Stimulated activated CD4-positive, alpha-beta T cell treated with anti-CD3 and anti-CD28 coated beads, Interleukin-1b, Interleukin-23, amount 100 ng/mL, for 1 hour (primary cell): ENCODE results near the gene SIX2.

Experiments used
- DNase-seq, 2 donors: peaks; one replicate each; pipeline ENCODE4 v3.0.0-alpha.2; 2020; ENCODE audit warnings: low read depth in 2 of 2

SIX2 gene

DNA sequence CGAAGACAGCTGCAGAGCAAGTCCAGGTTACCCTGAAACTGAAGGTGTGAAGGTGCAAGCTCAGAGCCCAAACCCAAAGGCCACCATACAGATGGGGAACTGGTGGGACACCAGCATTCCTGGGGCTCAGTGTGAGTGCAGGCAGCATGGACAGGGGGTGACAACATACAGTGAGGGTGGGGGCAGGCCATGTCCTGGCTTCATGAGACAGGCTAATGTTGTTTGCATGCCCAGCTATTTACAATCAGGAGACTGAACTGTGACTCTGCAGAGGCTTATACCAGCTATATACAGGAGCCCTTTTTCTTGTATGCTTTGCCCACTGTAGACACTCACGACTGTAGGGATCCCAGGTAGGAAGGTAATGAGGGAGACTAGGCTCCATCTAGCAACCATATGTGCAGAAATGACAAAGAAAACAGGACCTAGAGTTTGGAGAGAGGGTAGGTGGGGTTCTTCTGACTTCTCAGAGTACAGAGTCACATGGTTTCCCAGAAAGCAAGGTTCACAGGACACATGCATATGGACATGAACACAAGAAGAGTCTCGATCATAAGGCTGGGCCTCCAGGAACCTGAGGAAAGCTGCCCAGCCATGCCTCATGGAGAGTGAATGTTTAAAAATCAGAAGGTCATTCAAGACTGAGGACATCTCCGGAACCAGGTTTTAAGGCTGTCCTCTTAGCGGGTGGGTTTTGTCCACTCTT, 41.4 kb downstream of the SIX2 start:
- no peak for DNase-seq

DNA sequence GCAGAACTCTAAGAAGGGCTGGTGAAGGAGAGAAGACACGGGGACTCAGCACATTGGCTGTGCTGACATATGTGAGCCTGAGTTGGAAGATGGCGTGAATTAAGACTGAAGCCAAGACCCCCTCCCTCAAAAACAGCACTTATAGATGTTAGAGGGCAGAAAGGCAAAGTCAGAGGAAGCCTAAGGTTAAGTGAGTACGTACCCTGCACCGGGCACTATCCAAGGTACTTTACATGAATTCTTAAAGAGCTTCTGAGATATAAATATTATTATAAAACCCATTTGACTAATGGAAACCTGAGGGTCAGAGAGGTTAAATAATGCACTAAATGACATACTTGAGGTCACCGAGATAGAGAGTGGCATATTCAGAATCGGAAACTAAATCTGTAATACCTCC, 42.2 kb downstream of the SIX2 start:
- DNase-seq, result no peak

DNA sequence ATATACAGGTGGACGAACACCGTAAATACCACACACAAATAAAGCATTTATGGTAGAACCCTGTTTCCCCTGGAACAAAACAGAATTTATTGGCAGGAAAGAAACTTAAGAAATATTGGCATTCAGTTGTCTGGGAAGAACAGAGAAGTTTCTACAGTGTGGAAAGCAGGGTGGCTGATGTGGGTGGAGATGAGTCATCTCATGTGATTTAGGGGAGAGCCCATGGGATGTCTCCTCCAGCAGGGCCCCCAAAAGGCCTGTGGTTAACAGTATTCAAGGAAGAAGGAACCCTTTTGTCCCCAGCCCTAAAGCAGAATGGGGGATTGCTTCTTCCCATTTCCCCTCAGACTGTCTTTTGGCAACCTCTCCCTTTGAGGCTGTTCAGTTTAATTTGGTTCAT, 43.6 kb downstream of the SIX2 start:
- no peak for DNase-seq

DNA sequence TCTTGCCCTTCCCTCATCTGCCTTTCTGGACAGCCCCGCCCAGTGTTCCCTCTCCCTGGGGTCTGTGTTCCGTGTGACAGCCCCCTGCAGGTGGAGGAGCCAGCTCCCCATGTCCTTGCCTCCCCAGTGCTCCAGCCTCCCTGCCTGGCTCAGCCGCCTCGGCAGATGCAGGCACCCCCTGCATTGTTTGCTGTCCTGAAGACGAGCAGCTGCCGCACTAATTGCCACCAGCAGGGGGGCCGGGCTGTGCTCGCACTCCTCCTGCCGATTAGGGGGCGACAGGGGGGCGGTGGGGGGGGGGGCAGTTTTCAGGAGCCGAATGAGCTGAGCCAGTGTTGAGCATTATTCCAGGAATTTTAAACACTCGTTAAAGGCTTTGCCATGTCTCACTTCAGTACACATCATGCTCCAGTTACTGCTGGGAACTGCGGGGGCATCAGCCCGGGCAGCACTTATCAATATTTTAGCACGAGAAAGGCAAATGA, 44.5 kb downstream of the SIX2 start:
- no peak for DNase-seq

DNA sequence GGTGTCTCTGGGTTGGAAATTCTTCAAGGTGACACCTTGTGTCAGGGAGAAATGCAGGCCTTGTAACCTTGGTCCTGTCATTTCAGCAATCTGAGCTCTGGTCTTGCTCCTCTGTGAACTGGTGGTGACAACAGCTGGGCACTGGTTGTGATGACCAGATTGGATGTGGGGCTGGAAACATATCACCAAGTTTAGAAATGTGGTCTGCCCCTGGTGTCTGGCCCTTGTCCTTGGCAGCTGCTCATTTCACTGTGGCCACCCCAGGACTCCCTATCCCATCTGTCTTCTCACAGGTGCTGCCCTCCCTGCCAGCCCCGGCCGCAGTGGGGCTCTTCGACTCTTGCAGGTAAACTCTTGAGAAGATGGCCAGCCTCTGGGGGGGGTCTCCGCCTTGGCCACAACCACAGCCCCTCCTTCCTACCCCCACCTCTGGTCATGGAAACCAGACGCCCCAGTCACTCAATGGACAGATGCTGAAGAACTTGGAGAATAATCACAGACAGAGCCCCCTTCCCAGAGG, 47.0 kb downstream of the SIX2 start:
- DNase-seq, result no peak

DNA sequence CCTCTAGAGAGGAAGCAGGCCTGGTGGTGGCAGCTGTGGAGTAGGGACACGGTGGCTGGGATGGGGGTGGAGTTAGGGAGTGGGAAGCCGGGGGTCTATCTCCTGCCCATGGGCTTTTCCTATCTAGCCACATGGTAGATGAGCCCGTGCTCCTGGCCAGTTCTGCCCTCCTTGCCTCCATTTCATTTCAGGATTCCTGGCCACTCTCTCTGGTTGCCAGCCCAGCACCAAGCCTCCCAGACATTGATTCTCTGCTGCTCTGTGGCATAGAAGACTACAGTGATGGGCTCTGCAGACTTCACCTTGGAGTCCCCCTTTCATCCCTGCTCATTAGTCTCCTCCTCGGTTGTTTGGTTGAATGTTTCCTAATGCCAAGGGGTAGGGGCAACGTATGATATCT, 48.4 kb downstream of the SIX2 start:
- DNase-seq, result no peak

DNA sequence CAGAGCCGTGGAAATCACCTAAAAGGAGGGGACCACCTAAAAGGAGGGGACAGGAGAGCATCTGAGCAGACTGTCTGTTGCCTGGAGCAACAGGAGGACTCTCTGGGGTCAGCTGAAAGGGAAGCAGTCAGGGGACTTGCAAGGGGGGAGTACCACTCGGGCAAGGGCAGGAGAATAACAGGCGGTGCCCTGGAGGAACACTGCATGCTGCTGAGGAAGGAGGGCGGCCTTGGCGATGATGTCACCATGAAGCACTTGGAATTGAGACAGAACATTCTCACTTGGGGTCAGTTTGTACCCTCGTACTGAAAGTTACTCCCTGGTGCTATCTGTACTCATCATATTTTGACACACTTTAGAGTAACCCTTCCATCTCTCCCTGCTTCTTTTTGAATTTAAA, 49.4 kb downstream of the SIX2 start:
- no peak for DNase-seq

DNA sequence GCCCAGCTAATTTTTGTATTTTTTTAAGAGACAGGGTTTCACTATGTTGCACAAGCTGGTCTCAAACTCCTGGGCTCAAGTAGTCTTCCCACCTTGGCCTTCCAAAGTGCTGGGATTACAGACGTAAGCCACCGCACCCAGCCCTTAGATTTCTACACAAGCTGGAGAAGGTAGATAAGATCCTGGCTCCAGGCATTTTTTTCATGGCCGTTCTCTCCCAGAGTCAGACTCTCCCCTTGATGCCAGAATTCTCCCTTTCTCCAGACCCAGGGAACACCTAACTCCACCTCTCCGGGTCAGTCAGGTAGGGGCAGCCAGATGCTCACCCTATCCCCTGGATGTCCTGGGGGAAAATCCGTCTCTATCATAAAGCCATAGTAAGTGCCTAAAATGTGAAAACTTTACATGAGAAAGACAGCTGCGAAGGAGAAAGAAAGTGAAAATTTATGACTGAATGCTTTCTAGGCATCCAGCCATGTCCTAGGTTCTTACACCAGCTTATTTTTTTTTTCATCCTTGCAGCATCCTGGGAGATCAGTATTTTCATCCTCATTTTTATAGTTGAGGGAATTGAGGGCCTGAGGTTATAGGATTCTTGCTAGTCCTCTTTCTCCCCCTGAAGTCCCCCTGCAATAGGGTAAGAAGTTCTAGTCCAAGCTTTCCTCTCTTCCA, 51.5 kb downstream of the SIX2 start:
- DNase-seq, result no peak

DNA sequence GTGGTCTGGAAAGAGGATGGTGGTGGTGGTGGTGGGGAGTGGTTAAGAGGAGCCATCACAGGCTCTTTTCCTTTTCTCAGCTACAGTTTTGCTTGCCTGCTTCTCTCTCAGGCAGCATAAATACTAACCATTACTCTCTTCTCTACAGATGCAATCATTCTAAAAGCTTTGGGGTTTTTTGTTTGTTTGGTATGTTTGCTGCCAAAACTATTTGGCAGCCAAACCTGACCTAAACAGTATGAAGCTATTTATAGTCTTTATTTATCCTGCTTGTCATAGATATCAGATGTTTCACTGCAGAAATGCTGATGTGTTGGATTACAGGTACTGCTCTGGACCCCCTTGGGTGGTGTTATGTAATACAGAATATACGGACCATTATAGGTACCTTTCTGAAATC, 52.4 kb downstream of the SIX2 start:
- DNase-seq, result no peak

DNA sequence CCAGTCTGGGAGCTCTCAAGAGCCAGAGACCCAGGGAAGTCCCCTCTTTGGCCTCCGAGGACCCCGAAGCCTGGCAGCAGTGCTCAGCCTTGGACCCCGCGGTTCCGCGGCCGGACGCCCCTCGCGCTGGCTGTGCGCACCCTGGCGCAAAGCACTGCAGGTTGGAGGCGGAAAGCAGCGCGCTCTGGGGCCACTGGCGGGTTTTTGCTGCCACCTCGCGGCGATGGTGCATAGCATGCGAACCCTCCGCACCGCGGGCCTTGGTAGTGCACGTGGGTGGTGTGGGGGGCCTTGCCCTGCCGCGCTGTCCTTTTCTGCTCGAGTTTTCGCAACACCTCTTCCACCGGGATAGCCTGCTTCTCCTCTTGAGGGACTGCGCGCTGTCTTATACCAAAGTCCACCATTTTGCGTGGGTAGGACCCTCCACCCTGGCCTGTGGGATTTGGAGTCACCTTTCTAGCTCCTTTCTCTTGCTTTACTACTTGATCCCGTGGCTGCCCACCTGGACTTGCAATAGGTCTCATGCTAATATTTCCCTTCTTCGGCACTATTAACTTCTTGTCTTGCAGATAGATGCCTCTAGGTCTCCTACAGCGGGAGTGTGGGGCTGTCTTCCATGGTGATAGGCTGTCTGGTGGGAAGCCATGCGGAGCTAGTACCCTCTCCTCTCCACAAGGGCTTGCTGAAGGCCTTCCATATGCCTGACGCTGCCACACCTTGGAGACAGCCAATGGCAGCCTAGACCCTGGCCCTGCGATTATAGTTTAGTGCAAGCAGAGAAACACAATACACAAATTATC, 53.5 kb downstream of the SIX2 start:
- DNase-seq, result peak; percentile 27 to 70
